Ectodermal cell (in vitro differentiated cells): ENCODE data around the gene PKNOX1. TPM values are rescaled to one million over a fixed set of nuclear protein-coding genes. Genes with fewer than 3 reads are reported as not detected.
"Not testable (repeated sequence)": the region's sequence is repeated elsewhere in the genome, so short reads cannot be mapped to it uniquely, and the experiment has no call there.

Experiments
- H3K27ac ChIP-seq: 2 replicates; pipeline ENCODE4 v1.7.0; 2013; ENCODE audit warnings: mild to moderate bottlenecking, low read depth, low read length; ENCODE audit not compliant: insufficient read depth, poor library complexity, severe bottlenecking
- H3K27me3 ChIP-seq: 2 replicates; pipeline ENCODE4 v1.7.0; 2013; ENCODE audit warnings: mild to moderate bottlenecking, low read length; ENCODE audit not compliant: insufficient read depth, control insufficient read depth, poor library complexity, severe bottlenecking
- H3K36me3 ChIP-seq: one replicate; pipeline ENCODE4 v1.7.0; 2013; ENCODE audit warnings: low read length; ENCODE audit not compliant: control insufficient read depth, insufficient read depth
- H3K4me1 ChIP-seq: one replicate; pipeline ENCODE4 v1.7.0; 2013; ENCODE audit warnings: low read length; ENCODE audit not compliant: control insufficient read depth, insufficient read depth
- H3K4me3 ChIP-seq: 2 replicates; pipeline ENCODE4 v1.7.0; 2013; ENCODE audit warnings: low read depth, low read length, control low read depth; ENCODE audit not compliant: insufficient read depth
- H3K9me3 ChIP-seq: 2 replicates; pipeline ENCODE4 v1.7.0; 2013; ENCODE audit warnings: mild to moderate bottlenecking, low read length, moderate library complexity; ENCODE audit not compliant: control insufficient read depth
- WGBS, 2 experiments: methylation state at CpG; one replicate each; pipeline ENCODE4 v1.1.7; 2013; ENCODE audit warnings: missing lambda C conversion rate in 2 of 2; 5-methylcytosine and 5-hydroxymethylcytosine counted together
- polyA plus RNA-seq, 4 experiments: library from polyadenylated mRNA; stranded (reverse); fragments of 50-300 nt; gene quantifications; one replicate each; pipeline ENCODE4 v1.2.3, GENCODE V29; 2013

The PKNOX1 gene
- 9.8 TPM for polyA plus RNA-seq (2013, experiment 1 of 4)
- polyA plus RNA-seq (2013, experiment 2 of 4), result 6.9 TPM
- 9.1 TPM for polyA plus RNA-seq (2013, experiment 3 of 4)
- 7.9 TPM for polyA plus RNA-seq (2013, experiment 4 of 4)

- peak within 1 kb of the TSS; percentile 90 for H3K27ac ChIP-seq
These were observed at the start of gene PKNOX1 for GRCh38 chr21:42973991-42974831. Gene PKNOX1 (plus strand): TSS chr21:42974562. CDS start chr21:43004382, 29,820 bp downstream.

GRCh38 chr21:42925114-42925926, 49.0 kb upstream of the PKNOX1 start, which contains the start of gene ERVH48-1:
Gene ERVH48-1 (minus strand): TSS chr21:42925630. CDS start chr21:42919006, 6,624 bp downstream.
- H3K36me3 ChIP-seq, result no peaks in the 10 kb centered on the region
- WGBS, 2 experiments, result 92 to 95% methylated on average over 29 of the region's 29 CpGs
- H3K4me3 ChIP-seq, result no peak within 1 kb of the TSS
- no peak within 1 kb of the TSS for H3K27ac ChIP-seq
- H3K27me3 ChIP-seq, result no peaks in the 10 kb centered on the region
- peaks cover 5% of the 10 kb centered on the region for H3K4me1 ChIP-seq
- no peaks in the 10 kb centered on the region for H3K9me3 ChIP-seq

More at GRCh38 chr21:42973991-42974831, at the start of gene PKNOX1:
- no peaks in the 10 kb centered on the region for H3K27me3 ChIP-seq
- H3K9me3 ChIP-seq, result no peaks in the 10 kb centered on the region
- H3K4me3 ChIP-seq, result peak within 1 kb of the TSS; percentile 70
- no peaks in the 10 kb centered on the region for H3K36me3 ChIP-seq
- 0% methylated on average over 106 of the region's 106 CpGs for WGBS, 2 experiments
- no peaks in the 10 kb centered on the region for H3K4me1 ChIP-seq

DNA sequence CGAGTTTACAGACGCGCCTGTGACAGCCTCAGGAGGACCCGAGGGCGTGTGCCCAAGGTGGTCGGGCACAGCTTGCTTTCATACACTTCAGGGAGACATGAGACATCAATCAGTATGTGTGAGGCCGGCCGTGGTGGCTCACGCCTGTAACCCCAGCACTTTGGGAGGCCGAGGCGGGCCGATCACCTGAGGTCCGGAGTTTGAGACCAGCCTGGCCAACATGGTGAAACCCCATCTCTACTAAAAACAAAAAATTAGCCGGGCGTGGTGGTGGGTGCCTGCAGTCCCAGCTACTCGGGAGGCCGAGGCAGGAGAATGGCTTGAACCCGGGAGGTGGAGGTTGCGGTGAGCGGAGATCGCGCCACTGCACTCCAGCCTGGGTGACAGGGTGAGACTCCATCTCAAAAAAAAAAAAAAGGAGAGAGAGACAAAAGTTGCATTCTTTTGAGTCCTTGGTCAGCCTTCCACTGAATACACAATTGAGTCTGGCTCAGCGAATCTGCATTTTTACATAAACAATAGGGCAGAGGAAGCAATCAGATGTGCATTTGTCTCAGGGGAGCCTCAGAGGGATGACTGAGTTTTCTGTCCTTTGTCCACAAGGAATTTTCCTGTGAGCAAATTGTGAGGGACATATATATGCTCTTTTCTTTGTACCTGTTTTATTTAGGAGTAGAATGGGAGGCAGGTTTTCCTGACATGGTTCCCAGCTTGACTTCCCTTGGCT, 46.7 kb upstream of the PKNOX1 start:
- H3K27me3 ChIP-seq, H3K36me3 ChIP-seq, H3K27ac ChIP-seq, H3K4me3 ChIP-seq, H3K4me1 ChIP-seq, H3K9me3 ChIP-seq: not testable (repeated sequence)
- WGBS, 2 experiments, result 90 to 93% methylated on average over 23 of the region's 23 CpGs

DNA sequence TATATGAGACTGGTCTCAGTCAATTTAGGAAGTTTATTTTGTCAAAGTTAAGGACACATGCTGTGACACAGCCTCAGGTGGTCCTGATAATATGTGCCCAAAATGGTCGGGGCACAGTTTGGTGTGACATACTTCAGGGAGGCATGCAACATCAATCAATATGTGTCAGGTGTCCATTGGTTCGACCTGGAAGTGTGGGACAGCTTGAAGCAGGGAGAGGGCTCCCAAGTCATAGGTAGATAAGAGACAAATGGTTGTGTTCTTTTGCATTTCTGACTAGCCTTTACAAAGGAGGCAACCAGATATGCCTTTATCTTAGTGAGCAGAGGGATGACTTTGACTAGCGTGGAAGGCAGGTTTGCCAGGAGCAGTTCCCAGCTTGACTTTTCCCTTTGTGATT, 44.4 kb upstream of the PKNOX1 start:
- 90 to 91% methylated on average over 3 of the region's 3 CpGs for WGBS, 2 experiments
- H3K9me3 ChIP-seq, result no peaks in the 10 kb centered on the region
- H3K27me3 ChIP-seq, result no peaks in the 10 kb centered on the region
- no peaks in the 10 kb centered on the region for H3K36me3 ChIP-seq
- no peaks in the 10 kb centered on the region for H3K4me1 ChIP-seq
- H3K4me3 ChIP-seq, result no peak overlapping the region
- no peak overlapping the region for H3K27ac ChIP-seq

DNA sequence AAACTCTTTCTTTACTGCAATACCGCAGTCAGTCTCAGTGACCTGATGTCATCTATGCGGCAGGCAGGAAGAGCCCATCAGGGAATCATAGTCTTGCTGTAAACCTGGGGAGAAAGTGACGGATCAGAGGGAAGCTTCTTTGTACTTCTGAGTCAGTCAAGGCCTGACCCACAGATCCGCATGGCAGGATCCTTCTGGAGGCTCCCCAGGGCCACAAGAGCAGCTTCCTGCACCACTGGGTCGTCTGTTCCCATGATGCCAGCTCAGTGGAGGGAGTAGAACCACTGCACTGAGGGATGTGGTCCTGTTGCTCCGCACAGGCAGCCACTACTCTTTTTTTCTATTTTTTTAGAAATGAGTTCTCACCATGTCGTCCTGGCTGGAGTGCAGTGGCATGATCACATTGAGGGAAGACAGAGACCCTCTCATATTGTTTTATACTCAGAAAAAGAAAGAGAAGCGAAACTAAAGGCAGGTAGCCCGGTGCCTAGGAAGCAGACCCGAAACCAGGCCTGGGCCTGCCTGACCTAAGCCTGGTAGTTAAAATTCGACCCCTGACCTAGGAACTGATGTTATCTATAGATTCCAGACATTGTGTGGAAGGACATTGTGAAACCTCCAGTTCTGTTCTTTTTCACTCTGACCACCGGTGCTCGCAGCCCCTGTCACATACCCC, 42.7 kb upstream of the PKNOX1 start:
- no peaks in the 10 kb centered on the region for H3K4me1 ChIP-seq
- H3K27ac ChIP-seq, result no peak overlapping the region
- no peaks in the 10 kb centered on the region for H3K9me3 ChIP-seq
- H3K36me3 ChIP-seq, result no peaks in the 10 kb centered on the region
- H3K27me3 ChIP-seq, result no peaks in the 10 kb centered on the region
- 79 to 86% methylated on average over 13 of the region's 13 CpGs for WGBS, 2 experiments
- H3K4me3 ChIP-seq, result no peak overlapping the region

DNA sequence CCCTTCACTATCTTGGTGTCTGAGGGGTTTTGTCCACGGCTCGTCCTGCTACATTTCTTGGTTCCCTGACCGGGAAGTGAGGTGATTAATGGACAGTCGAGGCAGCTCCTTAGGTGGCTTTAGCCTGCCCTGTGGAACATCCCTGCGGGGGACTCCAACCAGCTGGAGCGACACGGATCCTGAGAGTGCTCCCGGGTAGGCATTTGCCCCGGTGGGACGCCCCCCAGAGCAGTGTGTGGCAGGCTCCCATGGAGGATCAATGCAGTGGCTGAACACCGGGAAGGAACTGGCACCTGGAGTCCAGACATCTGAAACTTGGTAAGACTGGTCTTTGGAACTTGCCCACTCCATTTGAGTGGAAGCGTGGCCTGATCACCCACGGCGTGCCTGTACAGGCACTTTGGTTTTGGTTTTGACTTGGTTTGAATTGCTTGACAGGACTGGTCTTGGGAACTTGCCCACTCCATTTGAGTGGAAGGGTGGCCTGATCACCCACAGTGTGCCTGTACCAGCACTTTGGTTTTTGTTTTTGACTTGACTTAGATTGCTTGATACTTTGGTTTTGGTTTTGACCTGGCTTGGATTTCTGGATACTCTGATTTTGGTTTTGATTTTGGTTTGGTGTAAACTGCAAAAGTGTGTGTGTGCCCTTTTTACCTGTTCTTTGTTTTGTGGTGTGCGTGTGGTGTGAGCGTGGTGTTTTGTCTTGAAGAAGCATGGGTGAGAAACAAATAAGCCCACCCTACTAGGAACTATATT, 41.8 kb upstream of the PKNOX1 start:
- H3K27ac ChIP-seq, H3K4me3 ChIP-seq, H3K27me3 ChIP-seq, H3K36me3 ChIP-seq, H3K4me1 ChIP-seq, H3K9me3 ChIP-seq: not testable (repeated sequence)
- WGBS, 2 experiments, result 93 to 95% methylated on average over 15 to 16 of the region's 16 CpGs

DNA sequence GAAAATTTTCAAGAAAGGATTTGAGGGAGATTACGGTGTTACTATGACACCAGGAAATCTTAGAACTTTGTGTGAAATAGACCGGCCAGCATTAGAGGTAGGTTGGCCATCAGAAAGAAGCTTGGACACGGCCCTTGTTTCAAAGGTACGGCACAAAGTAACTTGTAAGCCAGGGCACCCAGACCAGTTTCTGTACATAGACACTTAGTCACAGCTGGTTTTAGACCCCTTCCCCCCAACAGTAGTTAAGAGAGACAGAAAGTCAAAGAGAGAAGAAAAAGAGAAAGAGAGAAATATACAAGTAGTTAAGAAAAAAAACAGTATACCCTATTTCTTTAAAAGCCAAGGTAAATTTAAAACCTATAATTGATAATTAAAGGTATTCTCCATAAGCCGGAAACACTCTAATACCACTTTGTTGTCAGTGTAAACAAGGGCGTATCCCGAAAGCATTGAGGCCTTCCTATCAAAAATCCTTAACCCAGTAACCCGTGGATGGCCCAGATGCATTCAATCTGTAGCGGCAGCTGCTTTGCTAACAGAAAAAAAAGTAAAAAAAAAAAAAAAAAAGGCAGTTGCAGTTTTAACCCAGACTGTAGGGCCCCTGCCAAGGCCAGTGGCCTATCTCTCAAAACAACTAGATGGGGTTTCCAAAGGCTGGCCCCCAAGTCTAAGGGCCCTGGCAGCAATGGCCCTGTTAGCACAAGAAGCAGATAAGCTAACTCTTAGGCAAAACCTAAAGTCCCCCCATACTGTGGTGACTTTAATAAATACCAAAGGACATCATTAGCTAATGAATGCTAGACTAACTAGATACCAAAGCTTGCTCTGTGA, 41.0 kb upstream of the PKNOX1 start:
- H3K4me3 ChIP-seq, result not testable (repeated sequence)
- 91 to 94% methylated on average over 9 of the region's 9 CpGs for WGBS, 2 experiments

DNA sequence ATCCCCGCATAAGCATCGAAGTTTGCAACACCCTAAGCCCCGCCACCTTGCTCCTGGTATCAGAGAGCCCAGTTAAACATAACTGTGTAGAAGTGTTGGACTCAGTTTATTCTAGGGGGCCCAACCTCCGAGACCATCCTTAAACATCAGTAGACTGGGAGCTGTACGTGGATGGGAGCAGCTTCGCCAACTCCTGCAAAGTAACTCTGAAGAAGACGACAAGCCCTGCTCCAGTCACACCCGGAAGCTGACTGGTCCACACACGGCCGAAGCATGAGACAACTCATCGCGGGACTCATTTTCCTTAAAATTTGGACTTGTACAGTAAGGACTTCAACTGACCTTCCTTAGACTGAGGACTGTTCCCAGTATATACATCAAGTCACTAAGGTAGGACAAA, 40.4 kb upstream of the PKNOX1 start:
- H3K27me3 ChIP-seq, H3K4me3 ChIP-seq, H3K36me3 ChIP-seq, H3K27ac ChIP-seq, H3K4me1 ChIP-seq, H3K9me3 ChIP-seq: not testable (repeated sequence)
- WGBS, 2 experiments, result 97% methylated on average over 12 of the region's 12 CpGs

More for the DNA sequence above, 41.0 kb upstream of the PKNOX1 start:
- not testable (repeated sequence) for H3K9me3 ChIP-seq, H3K27ac ChIP-seq, H3K36me3 ChIP-seq, H3K27me3 ChIP-seq, H3K4me1 ChIP-seq
